Stimulated activated CD8-positive, alpha-beta memory T cell treated with anti-CD3 and anti-CD28 coated beads, Interleukin-4, amount 100 ng/mL, for 48 hours (primary cell): ENCODE data around the gene EVX2.

ENCODE experiments used
- DNase-seq: peaks from one replicate; pipeline ENCODE4 v3.0.0-alpha.2; 2020

The EVX2 gene

GRCh38 chr2:176039375-176039774, 44.4 kb downstream of the EVX2 start:
- DNase-seq, result no peak

DNA sequence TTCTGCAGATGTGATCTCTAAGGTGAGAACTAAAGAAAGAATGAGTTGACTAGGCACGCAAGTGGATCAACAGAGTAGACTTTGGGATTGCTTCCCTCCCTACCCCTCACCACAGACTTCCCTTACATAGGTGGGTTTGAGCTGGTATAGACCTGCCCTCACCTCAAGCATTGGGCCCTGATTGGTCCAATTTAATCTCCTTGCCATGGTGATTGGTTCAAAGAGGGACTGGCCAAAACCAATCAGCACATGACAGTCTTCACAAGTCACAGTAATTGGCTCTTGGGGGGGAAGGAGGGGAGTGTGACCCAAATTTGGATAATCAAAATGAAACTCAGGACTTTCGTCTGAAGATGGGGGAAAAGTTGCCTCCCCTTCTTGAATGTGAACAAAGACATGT, 45.1 kb downstream of the EVX2 start:
- DNase-seq, result no peak

DNA sequence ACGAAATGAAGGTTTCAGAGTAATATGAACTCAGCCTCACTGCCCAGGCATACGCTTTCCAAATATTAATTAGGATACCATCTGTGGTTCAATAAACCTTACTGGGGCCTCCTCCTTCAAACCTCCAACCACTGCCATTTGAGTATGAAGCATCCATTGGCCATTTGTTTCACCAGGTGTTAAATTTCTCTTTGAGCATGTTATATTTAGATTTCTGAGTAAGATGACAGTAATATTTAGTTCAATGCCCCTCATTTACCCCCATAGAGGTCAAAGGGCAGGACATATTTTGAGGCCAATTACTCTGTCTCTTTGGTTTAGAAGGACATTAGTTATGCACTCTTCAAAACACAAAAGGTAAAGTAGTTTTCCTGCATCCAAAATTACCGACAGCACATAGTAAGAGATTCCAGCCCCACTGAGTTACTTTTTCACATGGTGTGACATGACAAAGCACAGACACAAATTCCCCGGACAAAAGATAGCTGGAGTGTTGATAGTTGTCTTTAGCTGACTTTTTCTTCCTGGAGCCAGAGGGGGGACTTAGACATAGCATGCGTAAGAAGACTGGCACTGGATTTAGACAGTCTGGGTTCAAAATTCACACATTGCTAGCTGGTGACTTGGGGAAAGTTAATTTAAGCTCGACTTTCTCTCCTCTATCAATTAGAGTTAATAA, 48.6 kb downstream of the EVX2 start:
- no peak for DNase-seq

- no peak for DNase-seq
Measured at GRCh38 chr2:176027806-176028205, 56.0 kb downstream of the EVX2 start.
